GM12801 (cell line): ENCODE data around the gene PLAU.

Experiments
- CTCF ChIP-seq: IDR thresholded peaks from one replicate; pipeline ENCODE4 v1.5.1; 2011; ENCODE audit warnings: control low read depth; ENCODE audit not compliant: insufficient read length; ENCODE audit errors: extremely low read depth

Gene PLAU

GRCh38 chr10:73964743-73965142 is 53.8 kb downstream of the PLAU start:
- TF ChIP-seq CTCF = no peak

- TF ChIP-seq CTCF = no peak
Measured at GRCh38 chr10:73965890-73966768, 55.2 kb downstream of the PLAU start.

- no peak for TF ChIP-seq CTCF
Measured at GRCh38 chr10:73967022-73967429, 56.1 kb downstream of the PLAU start.
